Left ventricle myocardium inferior (tissue), 1 donor: Measurements from ENCODE around the gene MOV10L1. TPM values are rescaled to one million over a fixed set of nuclear protein-coding genes. Genes with fewer than 3 reads are reported as not detected.

Experiments
- DNase-seq: peaks from one replicate; pipeline ENCODE4 v3.0.0-alpha.2; 2020
- H3K27ac ChIP-seq: fragments of 200-600 bp; replicated peaks from 2 replicates; pipeline ENCODE4 v1.8.0; 2021
- H3K27me3 ChIP-seq: fragments of 200-600 bp; 2 replicates; pipeline ENCODE4 v1.8.0; 2021; ENCODE audit warnings: low read depth
- H3K36me3 ChIP-seq: fragments of 200-600 bp; 2 replicates; pipeline ENCODE4 v1.8.0; 2021
- H3K4me1 ChIP-seq: fragments of 200-600 bp; 2 replicates; pipeline ENCODE4 v1.8.0; 2021
- H3K4me3 ChIP-seq: fragments of 200-600 bp; 2 replicates; pipeline ENCODE4 v1.8.0; 2021; ENCODE audit warnings: mild to moderate bottlenecking, moderate library complexity
- H3K9me3 ChIP-seq: fragments of 200-600 bp; replicated peaks from 2 replicates; pipeline ENCODE4 v1.8.0; 2021
- CTCF ChIP-seq: fragments of 200-600 bp; IDR thresholded peaks from 2 replicates; pipeline ENCODE4 v1.8.0; 2021; ENCODE audit warnings: antibody characterized with exemption, mild to moderate bottlenecking, borderline replicate concordance
- intact Hi-C: fragments of 100-400 bp; cut with micrococcal nuclease; formaldehyde crosslinking; loops from one replicate; pipeline ENCODE4 v1.11.0; 2022
- total RNA-seq: library from RNA; stranded (reverse); fragmentation: NEBNext Ultra II Directional; extraction: Animal tissue kit (Norgen Biotek cat#: 25700); gene quantifications from one replicate; pipeline ENCODE4 v1.2.1, GENCODE V29; 2021
- donor health status: DM: no; HTN: yes; CAD: no; lungs with severe emphysema.

The MOV10L1 gene
- total RNA-seq, 1 donor from 2014 or later = 0.49 TPM

DNA sequence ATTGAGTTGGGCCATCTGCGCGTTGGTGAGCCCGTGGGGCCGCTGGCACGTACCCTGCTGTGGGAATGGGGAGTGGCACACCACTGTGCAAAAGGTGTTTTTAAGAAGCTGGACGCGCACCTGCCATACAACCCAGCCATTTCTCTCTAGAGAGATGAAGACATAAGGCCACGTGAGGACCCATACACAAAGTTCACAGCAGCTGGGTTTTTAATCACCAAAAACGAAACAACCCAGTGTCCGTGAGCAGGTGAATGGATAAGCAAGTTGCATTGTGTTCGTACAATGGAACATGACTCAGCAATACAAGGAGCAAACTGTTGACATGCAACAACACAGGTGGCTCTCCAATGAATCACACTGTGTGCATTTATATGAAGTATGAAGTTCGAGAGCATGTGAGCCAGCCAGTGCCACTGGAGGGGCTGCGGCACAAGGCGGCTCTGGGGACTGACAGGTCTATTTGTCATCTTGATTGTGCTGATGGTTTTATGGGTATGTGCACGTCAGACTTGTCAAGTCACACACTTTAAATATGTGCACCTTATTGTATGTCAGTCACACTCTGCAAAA, 50.1 kb downstream of the MOV10L1 start:
- H3K27me3 ChIP-seq = peaks cover 54% of the 10 kb centered on the region
- H3K4me3 ChIP-seq = no peak overlapping the region
- H3K9me3 ChIP-seq = no peaks in the 10 kb centered on the region
- H3K36me3 ChIP-seq = no peaks in the 10 kb centered on the region
- TF ChIP-seq CTCF = no peak
- H3K4me1 ChIP-seq = peaks cover 7% of the 10 kb centered on the region
- H3K27ac ChIP-seq = no peak overlapping the region
- intact Hi-C loops = no loop called here
- DNase-seq = no peak

GRCh38 chr22:50140615-50141014, 50.8 kb downstream of the MOV10L1 start:
- TF ChIP-seq CTCF = no peak
- Histone ChIP-seq H3K27me3 (peaks cover 61% of the 10 kb centered on the region), H3K36me3 (no peaks in the 10 kb centered on the region), H3K4me3 (no peak overlapping the region), H3K9me3 (no peaks in the 10 kb centered on the region), H3K4me1 (peaks cover 7% of the 10 kb centered on the region), H3K27ac (no peak overlapping the region)
- intact Hi-C loops = no loop called here
- no peak for DNase-seq

GRCh38 chr22:50141462-50141861, 51.7 kb downstream of the MOV10L1 start:
- intact Hi-C loops = no loop called here

GRCh38 chr22:50141891-50142363, 52.1 kb downstream of the MOV10L1 start:
- no peak for TF ChIP-seq CTCF
- no peak for DNase-seq
- Histone ChIP-seq H3K27ac (no peak overlapping the region), H3K36me3 (no peaks in the 10 kb centered on the region), H3K27me3 (peaks cover 70% of the 10 kb centered on the region), H3K4me1 (no peaks in the 10 kb centered on the region), H3K4me3 (no peak overlapping the region), H3K9me3 (no peaks in the 10 kb centered on the region)
- intact Hi-C loops = no loop called here

More at GRCh38 chr22:50141462-50141861, 51.7 kb downstream of the MOV10L1 start:
- Histone ChIP-seq H3K27ac (no peak overlapping the region), H3K4me1 (peaks cover 4% of the 10 kb centered on the region), H3K27me3 (peaks cover 69% of the 10 kb centered on the region), H3K36me3 (no peaks in the 10 kb centered on the region), H3K4me3 (no peak overlapping the region), H3K9me3 (no peaks in the 10 kb centered on the region)
- TF ChIP-seq CTCF = no peak
- DNase-seq = no peak

- no peak overlapping the region for H3K4me3 ChIP-seq
- DNase-seq = no peak
- H3K9me3 ChIP-seq = no peaks in the 10 kb centered on the region
- H3K27me3 ChIP-seq = peaks cover 70% of the 10 kb centered on the region
- H3K27ac ChIP-seq = no peak overlapping the region
- H3K36me3 ChIP-seq = no peaks in the 10 kb centered on the region
- intact Hi-C loops = no loop called here
- no peak for TF ChIP-seq CTCF
- no peaks in the 10 kb centered on the region for H3K4me1 ChIP-seq
Measured at GRCh38 chr22:50143096-50143495, 53.3 kb downstream of the MOV10L1 start.
